ENCODE data around the gene FAM50B. TPM values are rescaled to one million over a fixed set of nuclear protein-coding genes. Genes with fewer than 3 reads are reported as not detected.
A peak's percentile ranks its signal among the peaks of the same experiment; 100 is the strongest.

The FAM50B gene
- total and polyA plus RNA-seq, 4 donors = 8.8 to 12.3 (median 11.1) TPM

DNA sequence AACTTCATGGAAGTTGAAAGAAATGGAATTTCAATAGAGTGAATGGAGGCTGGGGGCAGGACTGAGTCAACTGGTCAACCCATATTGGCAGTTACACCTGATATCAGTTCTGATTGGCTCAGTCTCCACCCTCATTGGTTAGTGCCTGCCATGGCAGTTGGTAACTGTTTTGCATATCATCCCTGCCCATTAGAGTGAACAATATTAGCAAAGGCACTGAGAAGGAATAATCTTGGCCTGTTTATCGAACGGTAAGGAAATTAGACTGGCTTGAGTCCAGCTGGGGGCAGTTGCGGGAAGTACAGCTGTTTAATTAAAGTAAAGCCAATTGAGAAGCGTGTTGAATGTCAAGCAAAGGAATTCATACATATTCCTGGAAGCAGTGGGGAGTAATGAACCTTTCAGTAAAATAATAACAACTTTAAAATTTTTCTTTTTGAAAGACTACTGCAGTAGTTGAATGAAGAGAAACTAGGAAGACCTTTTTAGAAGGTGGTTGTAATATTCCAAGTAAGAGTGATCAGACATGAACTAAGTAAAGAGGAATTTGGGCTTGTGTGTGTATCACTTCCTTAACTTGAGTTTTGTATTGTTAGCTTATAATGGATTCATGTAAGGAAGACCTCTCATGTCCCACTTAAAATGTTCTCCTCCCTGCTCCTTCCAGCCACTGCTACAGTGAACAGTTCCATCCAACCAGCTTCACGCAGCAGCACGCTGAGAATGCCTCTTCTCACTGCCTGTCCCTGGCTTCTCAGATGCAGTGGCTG lies 17.2 kb upstream of the FAM50B start:
- TF ChIP-seq RXRA (IDR thresholded peaks at IDR 0.05) = no peak
- no peak for TF ChIP-seq HNF4G (IDR thresholded peaks at IDR 0.05)
- H3K9ac ChIP-seq (ENCODE audit: low read depth in 1 of 2, low read length in 2 of 2) = no peak overlapping the region
- no peak overlapping the region for H3K4me3 ChIP-seq (ENCODE audit: low read depth in 1 of 3, low read length in 3 of 3)
- H3K27ac ChIP-seq (ENCODE audit: low read depth in 1 of 2, low read length in 2 of 2) = peak overlapping the region in 1 of 2 donors; percentile 18
- 85% methylated on average over 6 of the region's 6 CpGs for WGBS
- no peak for DNase-seq (ENCODE audit: low spot score)
- no peaks in the 10 kb centered on the region for H3K27me3 ChIP-seq (ENCODE audit: control insufficient read depth in 4 of 4, insufficient read depth in 4 of 4, low read length in 3 of 4)
- no peaks in the 10 kb centered on the region for H3K9me3 ChIP-seq (ENCODE audit: control insufficient read depth in 4 of 4, low read length in 3 of 4)
- H3K36me3 ChIP-seq (ENCODE audit: control insufficient read depth in 4 of 4, insufficient read depth in 3 of 4, low read depth in 1 of 4, low read length in 3 of 4) = no peaks in the 10 kb centered on the region
- H3K4me1 ChIP-seq (ENCODE audit: control insufficient read depth in 4 of 4, insufficient read depth in 4 of 4, low read length in 3 of 4) = peaks cover 7 to 18% (median 10%) of the 10 kb centered on the region in 4 donors

DNA sequence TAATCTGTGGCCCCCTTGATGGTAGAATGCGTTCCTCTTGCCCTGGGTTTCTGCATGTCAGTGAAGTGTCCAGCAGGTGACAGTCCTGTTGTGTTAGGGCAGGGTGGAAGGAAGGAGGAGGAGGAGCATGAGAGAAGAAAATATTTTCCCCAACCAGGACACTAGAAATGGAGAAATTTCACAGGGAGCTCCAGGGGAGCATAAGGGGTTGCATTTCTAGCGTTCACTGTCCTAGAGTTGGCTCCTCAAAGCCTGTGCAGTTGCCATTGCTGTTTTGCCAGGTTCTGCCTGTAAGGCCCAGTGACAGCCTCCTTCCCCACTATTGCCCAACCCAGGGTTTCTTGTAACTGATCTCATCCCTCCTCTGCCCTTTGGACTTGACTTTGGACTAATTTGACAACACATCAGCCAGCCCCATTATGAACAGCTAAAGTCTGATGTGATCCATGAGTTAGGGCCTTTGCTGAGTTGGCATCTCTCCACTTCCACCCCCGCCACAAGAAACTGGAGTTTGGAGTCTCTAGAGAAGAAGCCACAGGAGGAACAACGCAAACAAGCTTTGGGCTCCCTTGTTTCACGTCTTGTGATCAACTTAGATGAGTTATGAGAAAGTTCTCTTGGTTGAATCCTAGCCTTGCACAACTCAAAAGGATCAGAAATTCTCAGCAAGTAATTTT lies 14.0 kb upstream of the FAM50B start:
- TF ChIP-seq CTCF (IDR thresholded peaks at IDR 0.05; ENCODE audit: low read depth, low read length, missing input control) = peak; percentile 25
- TF ChIP-seq, protein P1, sequence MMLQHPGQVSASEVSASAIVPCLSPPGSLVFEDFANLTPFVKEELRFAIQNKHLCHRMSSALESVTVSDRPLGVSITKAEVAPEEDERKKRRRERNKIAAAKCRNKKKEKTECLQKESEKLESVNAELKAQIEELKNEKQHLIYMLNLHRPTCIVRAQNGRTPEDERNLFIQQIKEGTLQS (IDR thresholded peaks at IDR 0.05) = peak; percentile 89
- peak; percentile 92 for TF ChIP-seq MAX (IDR thresholded peaks at IDR 0.05)
- TF ChIP-seq YY1 (IDR thresholded peaks at IDR 0.05) = peak; percentile 95
- TF ChIP-seq FOXA1 (IDR thresholded peaks at IDR 0.05) = peak; percentile 89
- no peak for TF ChIP-seq GABPA (IDR thresholded peaks at IDR 0.05 in 1 of 2, conservative IDR thresholded peaks at IDR 0.05 in 1 of 2)
- peak; percentile 93 to 98 for TF ChIP-seq RXRA (IDR thresholded peaks at IDR 0.05)
- TF ChIP-seq HNF4G (IDR thresholded peaks at IDR 0.05) = peak; percentile 99
- peak; percentile 18 for TF ChIP-seq TAF1 (conservative IDR thresholded peaks at IDR 0.05)
- TF ChIP-seq JUND (IDR thresholded peaks at IDR 0.05) = peak; percentile 99
- no peak for TF ChIP-seq NR2F2 (IDR thresholded peaks at IDR 0.05)
- peak; percentile 89 for TF ChIP-seq REST (IDR thresholded peaks at IDR 0.05)
- peak; percentile 57 to 71 for TF ChIP-seq RAD21 (IDR thresholded peaks at IDR 0.05)
- TF ChIP-seq, protein P2, sequence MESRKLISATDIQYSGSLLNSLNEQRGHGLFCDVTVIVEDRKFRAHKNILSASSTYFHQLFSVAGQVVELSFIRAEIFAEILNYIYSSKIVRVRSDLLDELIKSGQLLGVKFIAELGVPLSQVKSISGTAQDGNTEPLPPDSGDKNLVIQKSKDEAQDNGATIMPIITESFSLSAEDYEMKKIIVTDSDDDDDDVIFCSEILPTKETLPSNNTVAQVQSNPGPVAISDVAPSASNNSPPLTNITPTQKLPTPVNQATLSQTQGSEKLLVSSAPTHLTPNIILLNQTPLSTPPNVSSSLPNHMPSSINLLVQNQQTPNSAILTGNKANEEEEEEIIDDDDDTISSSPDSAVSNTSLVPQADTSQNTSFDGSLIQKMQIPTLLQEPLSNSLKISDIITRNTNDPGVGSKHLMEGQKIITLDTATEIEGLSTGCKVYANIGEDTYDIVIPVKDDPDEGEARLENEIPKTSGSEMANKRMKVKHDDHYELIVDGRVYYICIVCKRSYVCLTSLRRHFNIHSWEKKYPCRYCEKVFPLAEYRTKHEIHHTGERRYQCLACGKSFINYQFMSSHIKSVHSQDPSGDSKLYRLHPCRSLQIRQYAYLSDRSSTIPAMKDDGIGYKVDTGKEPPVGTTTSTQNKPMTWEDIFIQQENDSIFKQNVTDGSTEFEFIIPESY (IDR thresholded peaks at IDR 0.05) = peak; percentile 96
- peak; percentile 35 for TF ChIP-seq FOXA2 (IDR thresholded peaks at IDR 0.05)
- peak; percentile 89 to 95 for TF ChIP-seq EGR1 (IDR thresholded peaks at IDR 0.05; ENCODE audit: low read depth in 2 of 2)
- TF ChIP-seq SP1 (IDR thresholded peaks at IDR 0.05) = peak; percentile 100
- TF ChIP-seq HNF4A (conservative IDR thresholded peaks at IDR 0.05) = peak; percentile 100
- DNase-seq (ENCODE audit: low spot score) = peak; percentile 58
- peak overlapping the region; percentile 92 to 94 for H3K27ac ChIP-seq (ENCODE audit: low read depth in 1 of 2, low read length in 2 of 2)
- peaks cover 4 to 31% (median 16%) of the 10 kb centered on the region in 4 donors for H3K4me1 ChIP-seq (ENCODE audit: control insufficient read depth in 4 of 4, insufficient read depth in 4 of 4, low read length in 3 of 4)
- no peaks in the 10 kb centered on the region for H3K27me3 ChIP-seq (ENCODE audit: control insufficient read depth in 4 of 4, insufficient read depth in 4 of 4, low read length in 3 of 4)
- no peaks in the 10 kb centered on the region for H3K36me3 ChIP-seq (ENCODE audit: control insufficient read depth in 4 of 4, insufficient read depth in 3 of 4, low read depth in 1 of 4, low read length in 3 of 4)
- peak overlapping the region in 1 of 2 donors; percentile 79 for H3K9ac ChIP-seq (ENCODE audit: low read depth in 1 of 2, low read length in 2 of 2)
- no peak overlapping the region for H3K4me3 ChIP-seq (ENCODE audit: low read depth in 1 of 3, low read length in 3 of 3)
- 27% methylated on average over 5 of the region's 5 CpGs for WGBS
- H3K9me3 ChIP-seq (ENCODE audit: control insufficient read depth in 4 of 4, low read length in 3 of 4) = no peaks in the 10 kb centered on the region
